ENCODE data around the gene GUCY1A2. TPM values are rescaled to one million over a fixed set of nuclear protein-coding genes. Genes with fewer than 3 reads are reported as not detected.
"Not testable (repeated sequence)": the region's sequence is repeated elsewhere in the genome, so short reads cannot be mapped to it uniquely, and the experiment has no call there.

Gene GUCY1A2
- total RNA-seq (not detected), total RNA-seq (0 to 0.57 (median 0) reads per million in 172 experiments)
- 0.01 TPM for polyA plus RNA-seq (2013, experiment 1 of 2)
- polyA plus RNA-seq (2013, experiment 2 of 2), result 0.15 TPM

DNA sequence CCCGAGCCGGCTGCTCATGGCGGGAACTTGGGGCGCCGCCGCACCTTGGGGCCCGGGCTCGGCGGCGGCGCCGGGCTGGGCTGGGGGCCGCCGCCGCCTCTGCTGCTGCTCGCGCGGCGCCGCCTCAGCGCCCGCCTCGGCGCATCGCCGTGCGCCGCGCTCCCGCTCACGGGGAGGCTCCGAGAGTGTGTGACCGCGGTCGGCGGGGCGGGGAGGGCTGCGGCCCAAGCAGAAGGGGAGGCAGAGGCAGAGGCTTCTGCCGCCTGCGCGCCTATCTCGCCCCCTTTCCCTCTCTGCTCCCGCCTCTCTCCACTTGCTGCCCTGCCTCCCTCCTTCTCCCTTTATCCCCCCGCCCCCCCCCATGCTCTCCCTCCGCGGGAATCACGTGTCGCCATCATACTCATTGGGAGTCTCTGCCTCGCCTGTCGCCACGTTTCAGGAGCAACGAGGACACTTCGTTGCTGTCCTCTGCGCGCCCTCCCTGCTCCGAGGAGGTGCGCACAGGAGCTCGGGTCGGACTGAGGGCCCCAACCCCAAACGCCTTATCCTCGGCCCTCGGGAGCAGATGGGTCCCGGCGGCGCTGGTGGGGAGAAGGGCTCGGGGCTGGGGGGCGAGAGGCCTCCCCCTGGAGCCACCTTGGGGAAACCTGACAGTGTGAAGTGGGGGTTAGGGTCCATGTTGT, at the start of gene GUCY1A2:
GUCY1A2 (minus strand) TSS at position 258 of the 683 bp plus-strand sequence. CDS start 421 bp downstream, outside the sequence.
- POLR2A ChIA-PET, result no interaction called here
- Mint-ChIP-seq H3K4me1 (ENCODE audit: low read depth) (peaks cover 5% of the 10 kb centered on the region), H3K27me3 (peaks cover 63% of the 10 kb centered on the region), H3K4me3 (no peak within 1 kb of the TSS), H3K27ac (no peak within 1 kb of the TSS), H3K36me3 (ENCODE audit: low read depth) (no peaks in the 10 kb centered on the region), H3K9me3 (peaks cover 2% of the 10 kb centered on the region)
- Histone ChIP-seq H3K9me3 (ENCODE audit: control insufficient read depth in 1 of 2, insufficient read depth in 1 of 2, low read length in 2 of 2) (peaks cover 0 to 11% of the 10 kb centered on the region in 2 experiments), H3K36me3 (ENCODE audit: insufficient read depth, low read length) (no peaks in the 10 kb centered on the region), H3K27ac (ENCODE audit: low read depth in 1 of 2, low read length in 2 of 2) (no peak within 1 kb of the TSS), H3K4me3 (ENCODE audit: low read length) (no peak within 1 kb of the TSS), H3K4me1 (ENCODE audit: insufficient read depth, low read length) (peaks cover 2% of the 10 kb centered on the region), H3K27me3 (ENCODE audit: control insufficient read depth in 1 of 2, insufficient read depth in 2 of 2, low read length in 2 of 2) (peaks cover 30 to 41% of the 10 kb centered on the region in 2 experiments)
- CTCF ChIA-PET, result no interaction called here
- intact Hi-C loops (cut with DNase I, micrococcal nuclease), result no loop called here
- ATAC-seq (ENCODE audit: poor library complexity) (no peak), DNase-seq (no peak)
- TF ChIP-seq, protein P1, sequence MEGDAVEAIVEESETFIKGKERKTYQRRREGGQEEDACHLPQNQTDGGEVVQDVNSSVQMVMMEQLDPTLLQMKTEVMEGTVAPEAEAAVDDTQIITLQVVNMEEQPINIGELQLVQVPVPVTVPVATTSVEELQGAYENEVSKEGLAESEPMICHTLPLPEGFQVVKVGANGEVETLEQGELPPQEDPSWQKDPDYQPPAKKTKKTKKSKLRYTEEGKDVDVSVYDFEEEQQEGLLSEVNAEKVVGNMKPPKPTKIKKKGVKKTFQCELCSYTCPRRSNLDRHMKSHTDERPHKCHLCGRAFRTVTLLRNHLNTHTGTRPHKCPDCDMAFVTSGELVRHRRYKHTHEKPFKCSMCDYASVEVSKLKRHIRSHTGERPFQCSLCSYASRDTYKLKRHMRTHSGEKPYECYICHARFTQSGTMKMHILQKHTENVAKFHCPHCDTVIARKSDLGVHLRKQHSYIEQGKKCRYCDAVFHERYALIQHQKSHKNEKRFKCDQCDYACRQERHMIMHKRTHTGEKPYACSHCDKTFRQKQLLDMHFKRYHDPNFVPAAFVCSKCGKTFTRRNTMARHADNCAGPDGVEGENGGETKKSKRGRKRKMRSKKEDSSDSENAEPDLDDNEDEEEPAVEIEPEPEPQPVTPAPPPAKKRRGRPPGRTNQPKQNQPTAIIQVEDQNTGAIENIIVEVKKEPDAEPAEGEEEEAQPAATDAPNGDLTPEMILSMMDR (IDR thresholded peaks at IDR 0.05), result no peak

DNA sequence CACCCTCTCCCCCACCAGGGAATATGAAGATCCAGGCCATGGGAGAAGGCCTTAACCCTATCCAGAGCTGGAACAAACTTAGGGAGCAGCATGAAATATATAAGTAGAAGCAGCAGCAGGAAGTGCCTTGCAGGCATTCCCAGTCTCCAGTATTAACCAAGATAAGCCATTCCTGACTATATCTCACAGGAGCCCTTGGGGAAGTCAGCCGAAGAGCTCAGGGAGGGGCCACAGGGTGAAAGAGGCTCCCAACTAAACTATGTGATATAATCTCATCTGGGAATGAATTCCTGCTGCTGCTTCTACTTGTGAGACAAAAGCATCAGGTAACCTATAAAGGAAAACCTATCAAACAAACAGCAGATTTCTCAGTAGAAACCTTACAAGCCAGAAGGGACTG, 36.1 kb upstream of the GUCY1A2 start:
- H3K4me1 ChIP-seq (ENCODE audit: insufficient read depth, low read length), result no peaks in the 10 kb centered on the region
- no peaks in the 10 kb centered on the region for H3K27me3 ChIP-seq (ENCODE audit: control insufficient read depth in 1 of 2, insufficient read depth in 2 of 2, low read length in 2 of 2)
- no peak overlapping the region for H3K4me3 Mint-ChIP-seq
- no peaks in the 10 kb centered on the region for H3K4me1 Mint-ChIP-seq (ENCODE audit: low read depth)
- ChIA-PET POLR2A (no interaction called here), CTCF (no interaction called here)
- intact Hi-C loops (cut with DNase I, micrococcal nuclease), result no loop called here
- no peak overlapping the region for H3K27ac ChIP-seq (ENCODE audit: low read depth in 1 of 2, low read length in 2 of 2)
- ATAC-seq (ENCODE audit: poor library complexity), result no peak
- peaks cover 11 to 20% of the 10 kb centered on the region in 2 experiments for H3K9me3 ChIP-seq (ENCODE audit: control insufficient read depth in 1 of 2, insufficient read depth in 1 of 2, low read length in 2 of 2)
- TF ChIP-seq, protein P1 (IDR thresholded peaks at IDR 0.05), result no peak
- H3K27me3 Mint-ChIP-seq, result no peaks in the 10 kb centered on the region
- no peaks in the 10 kb centered on the region for H3K36me3 ChIP-seq (ENCODE audit: insufficient read depth, low read length)
- H3K27ac Mint-ChIP-seq, result no peak overlapping the region
- no peak overlapping the region for H3K4me3 ChIP-seq (ENCODE audit: low read length)
- peaks cover 32% of the 10 kb centered on the region for H3K9me3 Mint-ChIP-seq
- H3K36me3 Mint-ChIP-seq (ENCODE audit: low read depth), result no peaks in the 10 kb centered on the region
- no peak for DNase-seq

DNA sequence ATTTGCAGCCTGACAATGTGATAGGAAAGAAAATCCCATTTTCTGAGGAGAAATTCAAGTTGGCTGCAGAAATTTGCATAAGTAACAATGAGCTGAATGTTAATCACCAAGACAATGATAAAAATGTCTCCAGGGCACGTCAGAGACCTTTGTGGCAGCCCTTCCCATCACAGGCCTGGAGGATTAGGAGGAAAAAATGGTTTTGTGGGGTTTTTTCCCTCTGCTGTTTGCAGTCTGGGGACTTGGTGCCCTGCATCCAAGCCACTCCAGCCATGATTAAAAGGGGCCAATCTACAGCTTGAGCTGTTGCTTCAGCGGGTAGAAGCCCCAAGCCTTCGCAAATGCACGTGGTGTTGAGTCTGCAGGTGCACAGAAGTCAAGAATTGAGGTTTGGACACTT, 33.1 kb upstream of the GUCY1A2 start:
- CTCF ChIA-PET; H3K27me3 ChIP-seq (ENCODE audit: control insufficient read depth in 1 of 2, insufficient read depth in 2 of 2, low read length in 2 of 2); H3K4me3 Mint-ChIP-seq; DNase-seq; H3K4me1 ChIP-seq (ENCODE audit: insufficient read depth, low read length); ATAC-seq (ENCODE audit: poor library complexity); H3K36me3 Mint-ChIP-seq (ENCODE audit: low read depth); POLR2A ChIA-PET; H3K27me3 Mint-ChIP-seq; H3K36me3 ChIP-seq (ENCODE audit: insufficient read depth, low read length); H3K4me1 Mint-ChIP-seq (ENCODE audit: low read depth); H3K27ac ChIP-seq (ENCODE audit: low read depth in 1 of 2, low read length in 2 of 2); H3K4me3 ChIP-seq (ENCODE audit: low read length); H3K27ac Mint-ChIP-seq; intact Hi-C loops (cut with DNase I, micrococcal nuclease): not testable (repeated sequence)
- peaks cover 24% of the 10 kb centered on the region for H3K9me3 Mint-ChIP-seq
- peaks cover 17 to 20% of the 10 kb centered on the region in 2 experiments for H3K9me3 ChIP-seq (ENCODE audit: control insufficient read depth in 1 of 2, insufficient read depth in 1 of 2, low read length in 2 of 2)

GRCh38 chr11:107050899-107051298, 32.6 kb upstream of the GUCY1A2 start:
- intact Hi-C loops (cut with DNase I, micrococcal nuclease); H3K27me3 Mint-ChIP-seq: not testable (repeated sequence)

More at GRCh38 chr11:107050899-107051298, 32.6 kb upstream of the GUCY1A2 start:
- H3K27me3 ChIP-seq (ENCODE audit: control insufficient read depth in 1 of 2, insufficient read depth in 2 of 2, low read length in 2 of 2); H3K27ac Mint-ChIP-seq; H3K4me3 Mint-ChIP-seq; H3K36me3 ChIP-seq (ENCODE audit: insufficient read depth, low read length); POLR2A ChIA-PET; CTCF ChIA-PET; ATAC-seq (ENCODE audit: poor library complexity); H3K4me3 ChIP-seq (ENCODE audit: low read length); DNase-seq; H3K27ac ChIP-seq (ENCODE audit: low read depth in 1 of 2, low read length in 2 of 2); H3K4me1 ChIP-seq (ENCODE audit: insufficient read depth, low read length); H3K36me3 Mint-ChIP-seq (ENCODE audit: low read depth); H3K4me1 Mint-ChIP-seq (ENCODE audit: low read depth): not testable (repeated sequence)
- peaks cover 17 to 20% of the 10 kb centered on the region in 2 experiments for H3K9me3 ChIP-seq (ENCODE audit: control insufficient read depth in 1 of 2, insufficient read depth in 1 of 2, low read length in 2 of 2)
- peaks cover 21% of the 10 kb centered on the region for H3K9me3 Mint-ChIP-seq
